Measurements from ENCODE around the gene CDH15.
A peak's percentile ranks its signal among the peaks of the same experiment; 100 is the strongest.
"Not testable (repeated sequence)": the region's sequence is repeated elsewhere in the genome, so short reads cannot be mapped to it uniquely, and the experiment has no call there.

CDH15 gene

DNA sequence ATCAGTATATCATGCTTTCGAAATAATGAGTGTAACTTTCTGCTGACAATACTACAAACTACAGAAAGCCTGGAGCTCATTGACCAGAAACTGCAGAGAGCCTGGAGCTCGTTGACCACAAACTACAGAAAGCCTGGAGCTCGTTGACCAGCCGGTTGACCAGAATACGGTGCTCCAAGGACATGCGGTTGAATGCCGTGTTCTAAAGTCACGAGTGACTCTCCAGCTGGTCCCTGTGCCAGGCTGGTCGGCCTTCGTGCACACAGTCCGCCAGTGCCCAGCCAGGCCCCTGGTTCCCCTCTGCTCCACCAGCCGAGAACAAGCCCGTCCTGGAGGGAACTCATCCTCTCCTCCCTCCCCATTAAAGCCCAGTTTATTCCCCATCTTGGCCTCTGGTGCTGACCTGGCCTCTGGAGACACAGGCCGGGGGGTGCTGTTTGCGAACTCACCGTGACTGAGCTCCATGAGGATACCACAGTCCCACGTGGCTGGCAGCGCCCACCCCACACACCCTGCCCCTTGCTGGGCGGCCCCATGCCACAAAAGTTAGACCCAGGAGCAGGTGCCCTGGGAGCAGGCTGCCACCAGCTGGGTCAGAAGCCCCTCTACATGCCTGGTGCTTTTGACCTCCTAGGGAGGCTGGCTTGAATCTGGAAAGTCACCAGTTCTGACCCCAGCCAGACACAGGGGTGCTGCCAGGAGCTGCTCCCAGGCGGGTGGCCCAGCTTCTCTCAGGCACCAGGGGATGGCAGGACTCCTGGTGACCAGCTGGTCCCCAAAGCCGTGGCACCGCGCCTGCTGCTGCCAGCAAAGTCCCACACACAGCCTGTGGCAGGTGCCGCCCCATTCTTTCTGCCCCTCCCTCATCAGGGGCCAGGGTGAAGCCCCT lies 15.5 kb upstream of the CDH15 start:
- DNase-seq (ENCODE audit: low read depth in 2 of 2) = no peak

DNA sequence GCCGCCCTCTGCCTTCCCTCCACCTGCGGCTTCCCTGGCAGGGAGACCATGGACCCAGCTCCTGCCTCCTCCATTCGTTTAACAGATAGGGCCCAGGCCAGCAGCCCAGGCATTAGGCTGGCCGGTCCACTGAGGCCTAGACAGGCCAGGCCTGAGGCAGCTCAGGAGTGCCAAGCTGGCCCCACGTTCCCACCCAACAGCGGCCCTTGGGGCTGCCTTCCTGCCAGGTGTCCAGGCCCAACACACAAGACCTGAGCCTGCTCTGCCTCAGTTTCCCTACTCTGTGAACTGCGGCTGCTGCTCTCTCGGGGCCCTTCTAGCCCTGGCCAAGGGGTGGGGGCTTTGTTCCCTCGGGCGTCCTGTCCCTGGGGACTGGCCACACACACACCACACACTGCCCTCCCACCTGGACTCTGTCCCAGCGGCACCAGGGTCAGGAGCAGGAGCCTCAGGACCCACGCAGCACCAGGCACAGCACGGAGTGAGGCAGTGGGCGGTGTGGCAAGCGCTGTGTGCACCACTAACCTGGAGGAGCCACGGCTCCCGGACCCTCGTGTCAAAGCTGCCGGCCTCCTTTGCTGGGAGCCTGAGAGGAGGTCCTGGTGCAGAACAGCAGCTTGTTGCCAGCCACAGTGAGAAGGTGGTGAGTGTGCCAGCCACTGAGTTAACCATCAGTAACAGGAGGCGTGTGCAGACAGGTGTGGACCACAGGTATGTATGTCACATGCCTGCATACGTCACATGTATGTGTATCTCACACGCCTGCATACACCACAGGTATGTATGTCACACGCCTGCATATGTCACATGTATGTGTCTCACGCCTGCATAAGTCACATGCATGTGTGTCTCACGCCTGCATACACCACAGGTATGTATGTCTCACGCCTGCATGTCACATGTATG lies 14.6 kb upstream of the CDH15 start:
- no peak for DNase-seq (ENCODE audit: low read depth in 2 of 2)

DNA sequence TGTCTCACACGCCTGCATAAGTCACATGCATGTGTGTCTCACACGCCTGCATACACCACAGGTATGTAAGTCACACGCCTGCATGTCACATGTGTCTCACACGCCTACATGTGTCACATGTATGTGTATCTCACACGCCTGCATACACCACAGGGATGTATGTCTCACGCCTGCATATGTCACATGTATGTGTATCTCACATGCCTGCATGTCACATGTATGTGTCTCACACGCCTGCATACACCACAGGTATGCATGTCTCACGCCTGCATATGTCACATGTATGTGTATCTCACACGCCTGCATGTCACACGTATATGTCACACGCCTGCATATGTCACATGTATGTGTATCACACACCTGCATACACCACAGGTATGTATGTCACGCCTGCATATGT lies 13.8 kb upstream of the CDH15 start:
- DNase-seq (ENCODE audit: low read depth in 2 of 2) = no peak

DNA sequence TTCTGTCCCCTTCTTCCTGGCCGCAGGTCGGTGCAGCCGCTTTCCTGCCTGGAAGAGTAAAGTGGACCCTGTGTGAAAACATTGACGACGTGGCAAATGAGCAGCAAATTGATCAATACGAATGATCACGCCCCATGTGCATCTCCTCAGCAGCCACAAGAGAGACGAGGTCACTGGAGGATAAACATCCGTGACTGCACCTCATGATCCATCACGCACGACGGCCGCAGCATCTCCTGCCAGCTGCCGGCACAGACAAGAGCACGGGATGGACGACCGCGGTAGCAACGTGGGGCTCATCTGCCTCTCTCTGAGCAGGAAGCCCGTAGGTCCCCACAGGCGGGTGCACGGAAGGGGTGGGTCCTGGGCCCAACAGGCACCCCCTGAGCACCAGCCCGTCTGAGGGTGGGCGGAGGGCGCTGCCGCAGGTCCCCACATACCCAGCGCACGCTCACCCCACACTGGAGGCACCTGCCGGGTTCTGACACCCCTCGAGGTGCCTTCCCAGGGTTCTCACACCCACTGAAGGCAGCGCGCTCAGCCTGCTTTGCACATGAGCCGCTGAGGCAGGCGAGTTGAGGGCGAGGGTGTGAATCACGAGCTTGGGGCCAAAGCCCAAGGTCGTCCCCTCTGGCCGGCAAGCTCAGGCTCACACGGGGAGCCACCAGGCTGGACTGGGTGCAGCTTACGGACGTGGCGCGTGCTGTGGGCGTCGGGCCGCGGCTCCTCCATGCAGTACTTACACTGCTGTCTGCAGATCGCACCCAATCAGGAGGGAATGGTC lies 12.3 kb upstream of the CDH15 start:
- DNase-seq (ENCODE audit: low read depth in 2 of 2) = no peak

DNA sequence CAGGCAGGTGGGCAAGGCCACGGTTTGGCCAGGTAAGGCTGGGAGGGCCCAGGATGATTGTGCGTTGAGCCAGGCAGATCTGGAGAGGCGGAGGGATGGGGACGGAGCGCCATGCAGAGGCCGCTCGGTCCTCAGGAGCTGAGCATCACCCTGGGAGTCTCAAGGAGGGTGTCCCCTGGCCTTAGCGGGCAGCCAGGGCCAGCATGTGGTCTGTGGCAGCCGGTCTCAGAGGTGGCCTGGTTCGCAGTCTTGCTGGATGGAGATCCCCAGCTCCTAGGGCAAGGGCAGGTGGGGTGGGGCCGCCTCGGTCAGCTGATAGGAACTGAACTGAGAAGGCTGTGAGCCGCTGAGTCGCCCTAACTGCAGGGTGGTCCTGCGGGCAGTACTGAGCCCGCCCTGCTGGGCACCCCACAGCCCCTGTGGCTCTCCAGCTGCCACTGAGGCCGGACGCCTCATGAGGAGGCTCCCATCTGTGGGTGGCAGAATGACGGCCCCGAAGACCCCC lies 11.6 kb upstream of the CDH15 start:
- DNase-seq (ENCODE audit: low read depth in 2 of 2) = no peak

DNA sequence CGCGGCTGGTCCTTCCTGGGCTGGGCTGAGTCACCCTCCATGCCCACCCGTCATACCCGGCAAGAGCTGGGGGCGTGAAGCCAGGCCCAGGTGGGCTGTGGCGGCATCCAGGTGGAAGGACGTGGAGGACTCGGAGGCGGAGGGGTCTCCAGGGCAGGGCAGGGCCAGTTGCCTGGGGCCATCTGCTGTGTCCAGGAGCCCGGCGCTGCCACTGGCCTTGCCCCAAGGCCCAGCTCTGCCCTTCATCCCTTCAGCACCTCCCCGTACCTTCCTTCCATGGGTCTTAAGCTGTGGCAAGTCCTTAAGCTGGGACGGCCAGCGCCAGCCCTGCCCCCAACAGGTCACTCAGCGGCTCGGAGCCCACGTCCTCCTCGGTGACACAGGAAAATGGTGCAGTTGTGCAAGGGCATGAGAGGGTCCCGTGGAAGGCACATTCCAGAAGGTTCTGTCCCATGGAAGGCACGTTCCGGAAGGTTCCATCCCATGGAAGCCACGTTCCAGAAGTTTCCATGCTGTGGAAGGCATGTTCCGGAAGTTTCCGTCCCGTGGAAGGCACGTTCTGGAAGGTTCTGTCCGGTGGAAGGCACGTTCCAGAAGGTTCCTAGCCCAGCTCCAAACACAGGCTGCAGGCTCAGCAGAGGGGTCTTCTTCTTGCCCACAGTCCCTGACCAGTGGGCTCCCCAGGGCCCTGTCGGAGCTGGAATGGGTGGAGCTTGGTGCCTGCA lies 10.4 kb upstream of the CDH15 start:
- no peak for DNase-seq (ENCODE audit: low read depth in 2 of 2)

DNA sequence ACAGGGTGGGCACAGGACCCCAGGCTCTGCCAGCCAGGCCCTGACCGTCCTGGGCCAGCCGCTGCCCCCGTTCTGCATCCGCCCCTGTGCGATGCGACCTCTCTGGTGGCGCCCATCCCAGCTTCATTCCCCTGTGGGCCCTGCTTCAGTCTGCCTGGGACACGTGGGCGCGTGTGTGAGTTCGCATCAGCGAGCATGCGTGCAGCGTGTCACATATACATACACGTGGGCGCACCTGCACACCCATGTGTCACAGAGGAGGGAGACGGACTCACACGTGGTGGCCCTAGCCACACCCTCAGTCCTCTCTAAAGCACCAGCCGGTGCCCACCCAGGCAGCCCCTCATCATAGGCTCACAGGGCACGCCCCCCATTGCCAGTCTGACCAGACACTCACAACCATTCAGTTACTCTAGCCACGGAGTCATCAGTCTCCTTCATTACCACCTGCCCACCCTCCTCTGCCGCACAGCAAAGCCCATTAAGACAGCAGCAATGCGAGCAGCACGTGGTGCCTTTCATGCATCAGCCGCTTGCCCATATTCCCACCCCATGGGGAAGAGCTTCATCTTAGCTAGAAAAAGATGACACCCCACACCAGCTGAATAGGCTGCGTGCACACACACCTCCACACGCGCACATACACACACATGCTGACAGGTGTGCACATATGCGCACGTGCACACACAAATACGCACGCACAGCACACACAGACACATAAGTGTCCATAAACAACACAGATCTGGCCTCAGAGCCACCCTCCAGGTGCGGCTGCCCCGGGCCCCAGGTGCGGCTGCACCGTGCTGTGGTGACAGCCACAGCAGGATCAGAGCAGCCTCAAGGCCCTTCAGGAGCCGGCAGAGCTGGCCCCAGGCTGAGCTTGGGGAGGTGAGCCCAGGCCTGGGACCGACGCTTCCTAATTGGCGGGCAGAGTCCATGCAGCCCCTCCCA lies 9.5 kb upstream of the CDH15 start:
- no peak for DNase-seq (ENCODE audit: low read depth in 2 of 2)

DNA sequence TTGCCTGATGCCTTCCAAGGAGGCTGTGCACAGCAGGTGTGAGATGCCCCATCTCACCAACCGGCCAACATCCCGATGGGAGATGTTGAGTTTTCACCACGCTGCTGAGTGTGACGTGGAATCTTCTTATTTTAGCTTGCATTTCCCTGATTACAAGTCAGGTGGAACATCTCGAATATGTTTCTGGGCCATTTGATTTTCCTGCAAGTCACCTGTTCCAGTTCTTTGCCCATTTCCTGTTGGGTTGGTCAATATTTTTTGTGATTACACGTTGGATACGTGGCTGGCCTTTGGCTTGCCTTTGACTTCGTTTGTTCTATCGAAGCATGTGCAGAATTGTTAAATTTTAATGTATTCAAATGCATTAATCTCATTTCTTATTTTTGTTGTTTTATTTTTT lies 8.3 kb upstream of the CDH15 start:
- DNase-seq (ENCODE audit: low read depth in 2 of 2) = no peak

DNA sequence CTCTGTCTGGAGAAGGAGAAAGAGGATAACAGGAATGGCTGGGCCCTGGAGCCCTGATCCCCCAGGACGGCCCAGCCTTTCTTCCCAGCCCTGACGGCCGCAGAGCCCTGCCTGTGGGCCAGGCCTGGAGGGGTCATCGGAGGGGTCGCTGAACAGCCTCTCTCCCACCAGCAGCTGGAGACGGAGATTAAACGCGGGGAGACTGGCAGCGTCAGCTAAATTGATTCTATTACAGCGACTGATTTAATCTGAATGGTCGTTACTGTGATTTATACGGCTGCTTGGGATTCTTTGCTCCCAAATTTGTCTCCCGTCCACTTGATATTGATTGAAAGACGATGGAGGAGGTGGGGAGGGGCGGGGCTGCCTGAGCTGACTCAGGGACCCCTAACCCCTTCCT lies 7.1 kb upstream of the CDH15 start:
- DNase-seq (ENCODE audit: low read depth in 2 of 2) = no peak

DNA sequence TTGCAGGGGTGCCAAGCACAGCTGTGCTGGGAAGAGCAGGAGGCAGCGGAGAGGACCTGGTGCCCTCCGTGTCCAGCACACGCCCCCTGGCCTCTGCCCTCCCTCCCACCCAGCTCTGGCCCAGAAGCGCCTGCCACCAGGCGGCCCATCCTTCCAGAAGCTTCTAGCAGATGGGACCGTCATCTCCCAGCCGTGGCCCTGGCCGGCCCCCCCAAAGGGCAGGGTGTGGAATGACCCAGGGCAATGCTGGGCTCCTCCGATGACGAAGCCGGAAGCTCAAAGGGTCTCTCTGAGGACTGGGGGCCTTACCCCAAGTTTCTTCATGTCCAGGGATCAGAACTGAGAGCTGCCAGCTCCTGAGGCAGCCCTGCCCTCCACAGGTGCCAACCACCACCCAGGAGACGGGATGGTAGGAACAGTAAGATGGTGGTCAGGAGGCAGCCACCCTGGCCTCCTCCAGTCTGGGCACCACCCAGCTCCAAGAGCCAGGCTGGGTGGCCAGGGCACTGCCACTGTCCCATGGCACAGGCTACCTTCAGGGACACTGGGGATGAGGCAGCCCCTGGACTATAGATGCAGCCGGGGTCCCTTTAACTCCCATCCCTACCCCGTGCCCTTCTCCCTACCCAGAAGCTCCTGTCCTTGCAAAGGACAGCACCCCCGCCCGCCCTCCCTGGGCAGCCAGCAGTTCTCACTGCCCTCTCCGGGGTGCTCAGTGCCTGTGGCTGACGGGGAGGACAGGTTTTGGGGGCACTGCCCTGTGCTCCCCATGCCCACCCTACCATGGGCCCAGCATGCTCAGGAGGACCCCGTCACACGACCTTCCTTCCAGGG lies 6.5 kb upstream of the CDH15 start:
- no peak for DNase-seq (ENCODE audit: low read depth in 2 of 2)

DNA sequence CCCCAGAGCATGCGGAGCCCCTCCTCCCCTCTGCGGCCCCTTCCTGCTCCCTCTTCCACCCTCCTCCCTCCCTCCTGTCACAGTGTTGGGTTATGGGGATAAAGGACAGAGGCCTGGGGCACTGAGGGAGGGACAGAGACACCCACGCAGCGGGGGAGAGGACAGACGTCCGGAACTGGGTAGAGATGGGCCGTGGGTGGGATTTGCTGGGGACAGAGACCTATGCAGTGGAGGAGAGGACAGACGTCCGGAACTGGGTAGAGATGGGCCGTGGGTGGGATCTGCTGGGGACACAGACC lies 5.9 kb upstream of the CDH15 start:
- not testable (repeated sequence) for DNase-seq (ENCODE audit: low read depth in 2 of 2)

DNA sequence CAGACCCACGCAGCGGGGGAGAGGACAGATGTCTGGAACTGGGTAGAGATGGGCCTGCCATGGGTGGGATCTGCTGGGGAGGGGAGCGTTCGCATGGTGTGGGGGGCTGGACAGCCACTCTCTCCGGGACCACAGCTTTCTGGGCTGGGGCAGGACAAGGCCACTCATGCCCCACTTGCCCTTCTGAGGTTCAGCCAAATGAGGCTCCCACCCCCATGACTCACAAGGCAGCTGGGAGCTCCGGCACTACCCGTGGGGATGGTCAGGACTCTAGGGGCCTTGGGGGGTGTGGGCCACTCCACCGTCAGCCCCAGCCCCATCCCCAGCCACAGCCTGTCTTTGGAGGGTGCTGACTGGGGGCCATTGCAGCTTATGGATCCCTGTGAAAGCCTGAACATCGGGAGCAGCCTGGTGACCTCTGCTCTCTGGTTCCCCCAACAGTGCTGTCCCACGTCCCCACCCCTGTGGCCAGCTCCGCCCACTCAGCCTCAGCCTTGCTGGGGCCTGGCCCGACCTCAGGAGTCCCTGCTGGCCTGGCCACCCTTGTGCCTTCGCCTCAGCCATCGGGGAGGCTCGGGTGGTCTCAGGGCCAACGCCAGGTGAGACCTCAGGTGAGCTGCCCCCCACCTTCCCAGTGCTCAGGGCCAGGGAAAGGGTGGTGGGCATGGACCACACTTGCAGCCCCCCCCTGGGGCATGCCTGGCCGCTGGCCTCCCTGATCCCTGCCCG lies 4.7 kb upstream of the CDH15 start:
- no peak for DNase-seq (ENCODE audit: low read depth in 2 of 2)

DNA sequence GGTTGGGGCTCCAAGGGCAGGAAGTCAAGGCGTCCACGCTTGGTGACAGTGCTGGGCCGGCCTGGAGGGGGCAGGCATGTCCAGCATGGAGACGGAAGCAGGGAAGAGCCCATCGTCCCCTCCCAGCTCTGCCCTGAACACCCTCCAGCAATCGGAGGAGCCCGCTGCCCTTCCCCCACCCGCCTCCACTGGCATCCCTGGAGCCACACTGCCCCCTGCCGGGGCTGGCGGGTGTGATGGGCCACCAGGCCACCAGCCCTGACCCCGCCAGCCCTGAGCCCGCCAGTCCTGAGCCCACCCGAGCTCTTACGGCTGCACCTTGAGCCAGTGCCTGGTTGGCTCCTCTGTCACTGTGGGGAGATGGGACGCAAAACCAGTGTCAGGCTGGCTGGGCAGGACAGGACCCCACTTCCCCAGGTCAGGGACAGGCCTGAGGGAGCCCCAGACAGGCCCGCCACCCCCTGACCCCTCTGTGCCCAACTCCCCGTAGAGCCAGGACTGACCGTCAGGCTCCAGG lies 4.1 kb upstream of the CDH15 start:
- peak; percentile 82 to 97 for DNase-seq (ENCODE audit: low read depth in 2 of 2)

DNA sequence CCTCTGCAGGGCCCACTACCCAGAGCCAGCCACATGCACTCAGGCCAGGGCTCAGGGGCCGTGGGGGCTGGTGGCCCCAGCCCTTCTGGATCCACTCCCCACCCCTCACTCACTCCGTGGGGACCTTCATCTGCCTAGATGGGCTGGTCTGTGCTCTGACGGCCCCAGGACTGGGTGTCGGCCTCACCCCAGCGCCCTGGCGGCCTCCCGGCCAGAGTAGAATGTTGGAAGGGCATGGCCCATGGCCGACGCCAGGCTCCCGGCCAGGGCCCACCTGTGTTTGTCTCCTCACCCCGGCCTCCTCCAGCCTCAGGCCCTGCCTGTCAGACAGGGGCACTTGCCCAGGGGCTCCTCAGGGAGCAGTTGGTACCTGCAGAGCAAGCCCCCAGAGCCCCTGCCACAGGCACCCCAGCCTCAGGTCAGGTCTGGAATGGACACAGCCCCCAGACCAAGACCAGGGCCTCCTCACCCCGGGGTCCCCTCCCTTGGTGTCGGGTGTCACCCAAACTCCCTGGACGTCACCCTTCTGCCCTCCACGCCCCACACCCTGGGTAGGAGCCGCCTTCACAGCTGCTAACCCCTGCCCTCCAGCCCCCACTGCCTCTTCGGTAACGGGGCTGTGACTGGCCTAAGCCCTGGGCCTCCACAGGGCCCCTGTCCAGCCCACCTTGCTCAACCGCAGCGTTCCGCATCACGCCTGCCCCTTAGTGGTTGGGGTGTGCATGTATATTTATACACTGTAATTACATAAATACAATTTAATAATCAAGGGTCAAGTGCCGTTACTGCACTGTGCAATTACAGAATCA lies 3.0 kb upstream of the CDH15 start:
- DNase-seq (ENCODE audit: low read depth in 2 of 2) = no peak

DNA sequence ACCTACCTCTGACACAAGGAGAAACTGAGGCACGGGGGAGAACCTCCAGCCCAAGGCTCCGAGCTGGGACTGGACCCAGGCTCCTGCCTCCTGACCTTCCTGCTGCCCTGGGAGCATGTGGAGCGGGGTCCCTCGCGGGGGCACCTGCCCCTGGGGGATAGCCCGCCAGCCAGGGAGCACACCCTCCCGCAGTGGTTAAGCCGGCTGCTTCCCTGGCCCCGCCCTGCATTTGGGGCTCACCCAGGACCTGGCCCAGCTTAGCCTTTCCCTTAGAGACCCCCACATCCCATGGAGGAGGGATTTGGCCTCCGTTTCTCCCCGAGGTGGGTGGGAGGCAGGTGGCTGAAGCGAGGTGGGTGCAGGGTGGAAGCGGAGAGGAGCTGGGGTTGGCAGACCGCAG lies 1.8 kb upstream of the CDH15 start:
- no peak for DNase-seq (ENCODE audit: low read depth in 2 of 2)

DNA sequence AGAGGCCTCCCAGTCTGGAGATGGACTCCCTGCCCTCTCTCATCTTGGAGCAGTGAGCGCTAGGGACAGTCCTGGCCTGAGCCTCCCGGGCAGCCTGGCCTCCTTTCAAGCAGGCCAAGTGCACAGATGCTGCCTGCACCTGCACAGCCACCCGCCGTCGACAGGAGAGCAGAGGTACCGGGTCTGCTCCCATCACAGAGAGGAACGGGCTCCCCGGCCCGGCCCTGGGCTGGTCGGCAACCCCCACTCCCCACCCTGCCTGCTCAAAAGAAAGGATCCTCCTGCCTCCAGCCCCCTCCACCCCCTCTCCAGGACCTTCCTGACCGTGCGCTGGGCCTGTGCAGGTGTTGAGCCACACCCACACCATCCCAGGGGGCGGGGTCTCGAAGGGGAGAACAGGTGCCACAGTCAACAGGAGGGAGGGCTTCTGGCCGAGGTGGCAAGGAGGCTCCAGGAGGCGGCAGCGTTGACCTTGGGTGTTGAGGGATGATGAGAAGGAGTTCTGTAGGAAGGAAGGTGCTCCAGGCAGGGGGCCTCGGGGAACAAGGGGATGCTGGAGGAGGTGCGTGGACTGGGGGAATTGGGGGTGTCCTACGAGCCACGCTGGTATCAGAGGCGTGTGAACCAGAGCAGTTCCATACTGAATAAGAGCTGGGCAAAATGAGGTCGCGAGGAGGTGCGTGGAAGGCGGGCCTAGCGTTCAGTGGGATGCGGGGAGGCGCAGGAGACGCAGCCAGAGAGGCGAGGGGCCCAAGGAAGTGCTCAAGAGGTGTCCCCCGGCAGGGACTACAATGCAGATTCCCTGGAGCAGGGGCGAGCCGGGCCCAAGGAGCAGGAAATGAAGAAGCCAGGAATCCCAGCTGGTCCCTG lies 967 bp upstream of the CDH15 start:
- DNase-seq (ENCODE audit: low read depth in 2 of 2) = no peak

DNA sequence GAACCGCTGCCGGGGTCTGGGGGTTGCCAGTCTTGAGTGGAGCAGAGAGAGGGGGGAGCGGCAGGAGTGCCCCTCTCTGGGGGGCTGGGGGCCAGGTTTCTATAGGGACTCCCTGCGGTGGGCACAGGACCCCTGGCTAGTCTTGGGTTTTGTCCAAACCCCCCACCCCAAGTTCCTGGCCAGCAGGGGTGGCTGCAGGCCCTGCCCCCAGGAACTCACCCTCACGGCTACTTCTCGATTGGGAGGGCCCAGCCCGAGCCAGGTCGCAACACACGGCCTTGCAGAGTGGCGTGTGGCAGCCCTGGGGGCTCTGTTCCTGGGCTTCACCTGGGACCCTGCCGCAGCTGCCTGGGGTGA lies 601 bp downstream of the CDH15 start:
- DNase-seq (ENCODE audit: low read depth in 2 of 2) = no peak
